Measurements from ENCODE around the gene METTL2A. TPM values are rescaled to one million over a fixed set of nuclear protein-coding genes. Genes with fewer than 3 reads are reported as not detected.
"Not testable (repeated sequence)": the region's sequence is repeated elsewhere in the genome, so short reads cannot be mapped to it uniquely, and the experiment has no call there.

Gene METTL2A
- polyA plus RNA-seq, 3 donors = 2.2 to 5.6 (median 3.9) TPM

- H3K9me3 Mint-ChIP-seq; H4K20me1 ChIP-seq (ENCODE audit: insufficient read depth, low read length); H3K9me3 ChIP-seq (replicated peaks in 1 of 2; ENCODE audit: control insufficient read depth in 1 of 2, insufficient read depth in 1 of 2, low read length in 2 of 2); H3K27me3 Mint-ChIP-seq (ENCODE audit: low read depth in 3 of 3); intact Hi-C loops (cut with micrococcal nuclease); H3K27me3 ChIP-seq (ENCODE audit: control insufficient read depth in 2 of 2, insufficient read depth in 2 of 2, low read length in 2 of 2): not testable (repeated sequence)
- peak overlapping the region; percentile 89 to 93 for H3K4me3 Mint-ChIP-seq
- peak overlapping the region; percentile 67 for H3K4me2 ChIP-seq (replicated peaks; ENCODE audit: extremely low read depth, low read length, poor library complexity, severe bottlenecking)
- H3K36me3 ChIP-seq (replicated peaks in 1 of 2; ENCODE audit: control insufficient read depth in 1 of 2, insufficient read depth in 2 of 2, low read length in 2 of 2) = peaks cover 3 to 16% of the 10 kb centered on the region in 2 donors
- peak in 2 of 3 donors; percentile 19 to 20 for DNase-seq
- no CpG with 5 or more reads among the region's 22 CpGs for WGBS (ENCODE audit: insufficient coverage)
- H3K9ac ChIP-seq (ENCODE audit: insufficient read depth, low read length, poor library complexity, severe bottlenecking) = peak overlapping the region; percentile 88
- H3K36me3 Mint-ChIP-seq = peaks cover 19 to 31% of the 10 kb centered on the region in 2 donors
- H2AFZ ChIP-seq (ENCODE audit: insufficient read depth, low read depth, low read length, poor library complexity, severe bottlenecking) = peak overlapping the region; percentile 72
- peaks cover 26% of the 10 kb centered on the region for H3K4me1 Mint-ChIP-seq
- H3K4me1 ChIP-seq (ENCODE audit: control insufficient read depth in 1 of 2, insufficient read depth in 2 of 2, low read length in 2 of 2) = peaks cover 11 to 22% of the 10 kb centered on the region in 2 donors
- H3K27ac ChIP-seq (ENCODE audit: low read depth in 1 of 2, low read length in 2 of 2) = peak overlapping the region; percentile 81 to 85
- H3K4me3 ChIP-seq (replicated peaks in 1 of 3; ENCODE audit: low read depth in 2 of 3, low read length in 3 of 3) = peak overlapping the region; percentile 61 to 83 (median 79)
- peaks cover 65% of the 10 kb centered on the region for H3K79me2 ChIP-seq (ENCODE audit: insufficient read depth, low read length)
- H3K27ac Mint-ChIP-seq = peak overlapping the region; percentile 86 to 95 (median 93)
These were observed 56.1 kb downstream of the METTL2A start for GRCh38 chr17:62479639-62480258.

- Histone ChIP-seq H4K20me1 (ENCODE audit: insufficient read depth, low read length) (peaks cover 23% of the 10 kb centered on the region), H3K36me3 (replicated peaks in 1 of 2; ENCODE audit: control insufficient read depth in 1 of 2, insufficient read depth in 2 of 2, low read length in 2 of 2) (peaks cover 3 to 22% of the 10 kb centered on the region in 2 donors), H3K79me2 (ENCODE audit: insufficient read depth, low read length) (peaks cover 84% of the 10 kb centered on the region), H3K4me1 (ENCODE audit: control insufficient read depth in 1 of 2, insufficient read depth in 2 of 2, low read length in 2 of 2) (peaks cover 6 to 17% of the 10 kb centered on the region in 2 donors)
- H3K27ac ChIP-seq (ENCODE audit: low read depth in 1 of 2, low read length in 2 of 2); H2AFZ ChIP-seq (ENCODE audit: insufficient read depth, low read depth, low read length, poor library complexity, severe bottlenecking); DNase-seq; H3K4me2 ChIP-seq (replicated peaks; ENCODE audit: extremely low read depth, low read length, poor library complexity, severe bottlenecking); H3K4me3 ChIP-seq (replicated peaks in 1 of 3; ENCODE audit: low read depth in 2 of 3, low read length in 3 of 3); H3K9me3 ChIP-seq (replicated peaks in 1 of 2; ENCODE audit: control insufficient read depth in 1 of 2, insufficient read depth in 1 of 2, low read length in 2 of 2); H3K9me3 Mint-ChIP-seq; H3K9ac ChIP-seq (ENCODE audit: insufficient read depth, low read length, poor library complexity, severe bottlenecking); intact Hi-C loops (cut with micrococcal nuclease); H3K27me3 Mint-ChIP-seq (ENCODE audit: low read depth in 3 of 3); H3K4me3 Mint-ChIP-seq; H3K27me3 ChIP-seq (ENCODE audit: control insufficient read depth in 2 of 2, insufficient read depth in 2 of 2, low read length in 2 of 2): not testable (repeated sequence)
- WGBS (ENCODE audit: insufficient coverage) = no CpG with 5 or more reads among the region's 3 CpGs
- Mint-ChIP-seq H3K36me3 (peaks cover 20 to 46% of the 10 kb centered on the region in 2 donors), H3K27ac (peak overlapping the region in 1 of 7 donors; percentile 59), H3K4me1 (peaks cover 19% of the 10 kb centered on the region)
These were observed 58.9 kb downstream of the METTL2A start for GRCh38 chr17:62482553-62482952.

- H3K4me3 ChIP-seq (replicated peaks in 1 of 3; ENCODE audit: low read depth in 2 of 3, low read length in 3 of 3); H2AFZ ChIP-seq (ENCODE audit: insufficient read depth, low read depth, low read length, poor library complexity, severe bottlenecking); H3K27me3 ChIP-seq (ENCODE audit: control insufficient read depth in 2 of 2, insufficient read depth in 2 of 2, low read length in 2 of 2); DNase-seq; H3K27ac ChIP-seq (ENCODE audit: low read depth in 1 of 2, low read length in 2 of 2); H3K27ac Mint-ChIP-seq; H3K4me3 Mint-ChIP-seq; H3K36me3 ChIP-seq (replicated peaks in 1 of 2; ENCODE audit: control insufficient read depth in 1 of 2, insufficient read depth in 2 of 2, low read length in 2 of 2); H3K9ac ChIP-seq (ENCODE audit: insufficient read depth, low read length, poor library complexity, severe bottlenecking); H3K9me3 ChIP-seq (replicated peaks in 1 of 2; ENCODE audit: control insufficient read depth in 1 of 2, insufficient read depth in 1 of 2, low read length in 2 of 2); H3K9me3 Mint-ChIP-seq; intact Hi-C loops (cut with micrococcal nuclease); H3K4me1 ChIP-seq (ENCODE audit: control insufficient read depth in 1 of 2, insufficient read depth in 2 of 2, low read length in 2 of 2); H3K4me2 ChIP-seq (replicated peaks; ENCODE audit: extremely low read depth, low read length, poor library complexity, severe bottlenecking); H3K27me3 Mint-ChIP-seq (ENCODE audit: low read depth in 3 of 3): not testable (repeated sequence)
- Mint-ChIP-seq H3K4me1 (peaks cover 19% of the 10 kb centered on the region), H3K36me3 (peaks cover 3 to 39% of the 10 kb centered on the region in 2 donors)
- no CpG with 5 or more reads among the region's 1 CpG for WGBS (ENCODE audit: insufficient coverage)
- H3K79me2 ChIP-seq (ENCODE audit: insufficient read depth, low read length) = peaks cover 97% of the 10 kb centered on the region
- peaks cover 84% of the 10 kb centered on the region for H4K20me1 ChIP-seq (ENCODE audit: insufficient read depth, low read length)
These were observed 67.3 kb downstream of the METTL2A start for GRCh38 chr17:62490990-62491389.

GRCh38 chr17:62493049-62493655 lies 69.5 kb downstream of the METTL2A start:
- H3K9ac ChIP-seq (ENCODE audit: insufficient read depth, low read length, poor library complexity, severe bottlenecking); H3K27me3 Mint-ChIP-seq (ENCODE audit: low read depth in 3 of 3); H2AFZ ChIP-seq (ENCODE audit: insufficient read depth, low read depth, low read length, poor library complexity, severe bottlenecking); intact Hi-C loops (cut with micrococcal nuclease); H3K4me2 ChIP-seq (replicated peaks; ENCODE audit: extremely low read depth, low read length, poor library complexity, severe bottlenecking); H3K4me1 ChIP-seq (ENCODE audit: control insufficient read depth in 1 of 2, insufficient read depth in 2 of 2, low read length in 2 of 2); H3K27ac ChIP-seq (ENCODE audit: low read depth in 1 of 2, low read length in 2 of 2); H3K4me3 ChIP-seq (replicated peaks in 1 of 3; ENCODE audit: low read depth in 2 of 3, low read length in 3 of 3); H3K27me3 ChIP-seq (ENCODE audit: control insufficient read depth in 2 of 2, insufficient read depth in 2 of 2, low read length in 2 of 2); H3K36me3 ChIP-seq (replicated peaks in 1 of 2; ENCODE audit: control insufficient read depth in 1 of 2, insufficient read depth in 2 of 2, low read length in 2 of 2); H3K9me3 ChIP-seq (replicated peaks in 1 of 2; ENCODE audit: control insufficient read depth in 1 of 2, insufficient read depth in 1 of 2, low read length in 2 of 2); H3K9me3 Mint-ChIP-seq; H3K4me3 Mint-ChIP-seq; DNase-seq: not testable (repeated sequence)
- peaks cover 87% of the 10 kb centered on the region for H4K20me1 ChIP-seq (ENCODE audit: insufficient read depth, low read length)
- Mint-ChIP-seq H3K27ac (peak overlapping the region in 3 of 7 donors; percentile 11 to 74 (median 32)), H3K4me1 (peaks cover 19% of the 10 kb centered on the region), H3K36me3 (peaks cover 3 to 24% of the 10 kb centered on the region in 2 donors)
- WGBS (ENCODE audit: insufficient coverage) = no CpG with 5 or more reads among the region's 5 CpGs
- peaks cover 96% of the 10 kb centered on the region for H3K79me2 ChIP-seq (ENCODE audit: insufficient read depth, low read length)
